GM18868 (cell line): ENCODE measurements around the gene TLR9.

Experiments used
- ATAC-seq: cut with Tn5 transposase; IDR thresholded peaks from one replicate; pipeline ENCODE4 v1.9.1; 2021; ENCODE audit warnings: mild to moderate bottlenecking, moderate library complexity; ENCODE audit not compliant: unreplicated experiment

Gene TLR9

DNA sequence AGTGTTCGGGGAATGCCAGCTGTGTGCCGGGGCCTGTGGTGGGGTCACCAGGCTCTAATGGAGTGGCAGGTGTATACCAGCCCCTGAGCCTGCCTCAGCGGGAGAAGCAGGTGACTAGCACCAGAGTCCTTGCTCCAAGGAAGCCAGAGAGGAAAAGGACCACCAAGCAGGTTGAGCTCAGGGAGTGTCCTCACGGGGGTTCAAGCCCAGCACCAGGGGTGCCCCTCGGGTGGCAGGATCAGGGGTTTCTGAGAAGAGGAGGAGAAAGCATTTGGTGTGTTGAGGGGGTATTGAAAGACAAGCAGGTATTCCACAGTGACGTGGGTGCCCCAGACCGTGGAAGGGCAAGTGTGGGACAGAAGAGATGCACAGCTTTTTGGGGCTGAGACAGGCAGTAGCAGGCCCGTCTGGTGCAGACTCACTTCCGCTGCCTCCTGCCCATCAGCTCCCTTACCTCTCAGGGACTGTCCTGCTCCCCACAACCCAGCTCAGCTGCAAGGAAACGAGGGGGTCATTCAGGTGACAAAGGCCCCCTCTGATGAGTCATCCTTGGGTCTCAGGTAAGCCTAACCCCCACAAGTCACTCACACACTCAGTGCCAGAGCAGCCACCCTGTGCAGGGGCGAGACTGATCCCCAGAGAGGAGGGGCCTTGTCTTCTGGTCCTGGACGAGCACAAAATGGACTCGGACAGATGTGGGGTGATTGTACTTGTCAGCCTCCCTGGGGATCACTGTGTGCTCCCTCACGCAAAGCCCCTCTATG, 49.8 kb downstream of the TLR9 start:
- no peak for ATAC-seq

GRCh38 chr3:52174896-52175295, 50.5 kb downstream of the TLR9 start:
- ATAC-seq, result no peak

GRCh38 chr3:52173101-52173500, 52.3 kb downstream of the TLR9 start:
- ATAC-seq, result no peak

DNA sequence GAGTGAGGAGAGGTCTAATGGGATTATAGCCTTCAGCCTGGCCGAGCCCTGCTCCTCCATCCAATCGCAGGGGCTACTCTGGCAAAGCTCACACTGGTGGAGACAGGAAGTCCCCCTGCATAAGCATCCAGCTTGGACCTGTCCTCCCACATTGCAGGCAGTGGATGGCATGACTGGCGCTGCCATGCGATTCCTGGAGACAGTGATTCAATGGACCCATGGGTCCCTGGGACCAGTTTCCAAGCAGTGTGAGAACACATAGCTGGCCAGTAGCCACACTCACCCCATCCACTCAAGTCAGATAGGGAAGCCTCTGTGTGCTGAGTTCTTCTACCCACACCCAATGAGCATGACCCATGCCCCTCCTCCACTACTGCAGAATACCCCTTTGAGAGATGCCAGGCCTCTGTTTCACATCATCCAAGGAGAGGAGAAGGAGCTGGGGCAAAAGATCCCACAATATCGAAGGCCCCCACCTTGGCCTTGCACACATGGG, 53.1 kb downstream of the TLR9 start:
- ATAC-seq, result no peak

DNA sequence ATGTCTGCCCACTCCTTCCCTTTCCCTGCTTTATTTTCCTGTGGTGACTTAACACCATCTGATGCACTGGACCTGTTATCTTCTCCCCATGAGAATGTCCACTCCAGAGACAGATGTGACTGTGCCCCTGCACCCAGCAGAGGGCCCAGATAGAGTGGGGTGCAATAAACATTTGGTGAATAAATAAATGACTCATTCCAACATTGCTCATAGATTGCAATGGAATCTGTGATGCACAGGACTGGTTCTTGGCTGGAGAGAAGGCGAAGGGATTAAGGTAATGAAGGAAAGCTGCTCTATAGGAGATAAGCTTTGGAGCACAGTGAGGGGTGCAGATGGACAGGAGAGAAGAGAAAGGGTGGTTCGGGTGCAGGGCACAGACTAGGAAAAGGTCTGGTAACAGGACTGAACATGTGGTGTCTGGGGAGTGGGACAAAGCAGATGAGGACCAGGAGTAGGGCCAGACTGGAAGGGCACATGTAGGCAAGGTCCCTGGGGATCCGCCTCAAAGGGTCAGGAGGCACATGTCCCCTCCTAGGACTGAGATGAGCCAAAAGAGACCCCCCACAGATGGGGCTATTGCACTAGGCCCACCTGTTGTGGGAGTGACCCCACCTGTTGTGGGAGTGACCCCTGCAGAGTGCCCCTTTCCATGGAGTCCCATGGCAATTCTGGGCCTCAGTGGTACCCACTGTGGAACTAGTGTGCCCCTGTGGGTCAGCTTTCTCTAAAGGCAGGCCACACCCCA, 53.8 kb downstream of the TLR9 start:
- ATAC-seq, result no peak
